Renal pelvis (tissue), 4 donors: ENCODE measurements around the gene PUM1. TPM values are rescaled to one million over a fixed set of nuclear protein-coding genes. Genes with fewer than 3 reads are reported as not detected.
"Not testable (repeated sequence)": the region's sequence is repeated elsewhere in the genome, so short reads cannot be mapped to it uniquely, and the experiment has no call there.

Source experiments
- DNase-seq: peaks from one replicate; pipeline ENCODE4 v3.0.0-alpha.2; 2013
- polyA plus RNA-seq, 3 donors: library from polyadenylated mRNA; unstranded; fragments of 120-200 nt; gene quantifications; one replicate each; pipeline ENCODE4 v1.2.1, GENCODE V29; 2013; ENCODE audit not compliant: insufficient read length in 3 of 3

The PUM1 gene
- polyA plus RNA-seq, 3 donors: 114 to 131 (median 116) TPM

- DNase-seq: no peak
These were observed 3.9 kb upstream of the PUM1 start for GRCh38 chr1:31069392-31069791.

GRCh38 chr1:31064718-31065309, 703 bp downstream of the PUM1 start:
- no peak for DNase-seq

GRCh38 chr1:31064111-31064717, 1.3 kb downstream of the PUM1 start:
- DNase-seq: no peak

- DNase-seq: no peak
These were observed 1.9 kb downstream of the PUM1 start for GRCh38 chr1:31063631-31064030.

- no peak for DNase-seq
These were observed 2.6 kb downstream of the PUM1 start for GRCh38 chr1:31062867-31063380.

GRCh38 chr1:31062162-31062866, 3.2 kb downstream of the PUM1 start:
- DNase-seq: not testable (repeated sequence)

GRCh38 chr1:31058012-31058411, 7.5 kb downstream of the PUM1 start:
- no peak for DNase-seq

- no peak for DNase-seq
These were observed 9.6 kb downstream of the PUM1 start for GRCh38 chr1:31055953-31056352.

GRCh38 chr1:31055501-31055900, 10.0 kb downstream of the PUM1 start:
- no peak for DNase-seq

GRCh38 chr1:31054958-31055481, 10.5 kb downstream of the PUM1 start:
- DNase-seq: no peak

- DNase-seq: no peak
These were observed 11.2 kb downstream of the PUM1 start for GRCh38 chr1:31054349-31054748.

GRCh38 chr1:31052613-31053012, 12.9 kb downstream of the PUM1 start:
- not testable (repeated sequence) for DNase-seq

- DNase-seq: no peak
These were observed 13.9 kb downstream of the PUM1 start for GRCh38 chr1:31051611-31052010.

- DNase-seq: not testable (repeated sequence)
These were observed 18.0 kb downstream of the PUM1 start for GRCh38 chr1:31047507-31047906.

- no peak for DNase-seq
These were observed 21.9 kb downstream of the PUM1 start for GRCh38 chr1:31043631-31044030.

- no peak for DNase-seq
These were observed 22.9 kb downstream of the PUM1 start for GRCh38 chr1:31042656-31043055.

- DNase-seq: no peak
These were observed 24.0 kb downstream of the PUM1 start for GRCh38 chr1:31041529-31041928.

- DNase-seq: no peak
These were observed 25.5 kb downstream of the PUM1 start for GRCh38 chr1:31040038-31040437.

- DNase-seq: not testable (repeated sequence)
These were observed 26.6 kb downstream of the PUM1 start for GRCh38 chr1:31038935-31039334.

- no peak for DNase-seq
These were observed 27.2 kb downstream of the PUM1 start for GRCh38 chr1:31038360-31038759.

GRCh38 chr1:31036749-31037500, 28.6 kb downstream of the PUM1 start:
- no peak for DNase-seq

GRCh38 chr1:31033598-31033997, 31.9 kb downstream of the PUM1 start:
- DNase-seq: peak; percentile 51
